SU-DHL-6 (cell line): ENCODE results near the gene LRRC56.

Source experiments
- H2AFZ ChIP-seq: fragments of 200-600 bp; sonication (generic); 2 replicates; pipeline ENCODE4 v1.6.1; 2014; ENCODE audit warnings: low read depth, mild to moderate bottlenecking, moderate library complexity, mixed read lengths, antibody characterized with exemption, low read length; ENCODE audit not compliant: severe bottlenecking
- H3F3A ChIP-seq: fragments of 200-600 bp; shearing (Covaris generic); 2 replicates; pipeline ENCODE4 v1.6.0; 2016; ENCODE audit warnings: antibody characterized with exemption, mild to moderate bottlenecking; ENCODE audit not compliant: insufficient read depth
- H3K27ac ChIP-seq: fragments of 200-600 bp; sonication (generic); 2 replicates; pipeline ENCODE4 v1.5.1; 2016; ENCODE audit warnings: low read depth, mild to moderate bottlenecking, low read length, moderate library complexity, mixed read lengths
- H3K27me3 ChIP-seq: fragments of 200-600 bp; sonication (generic), shearing (Covaris generic); 2 replicates; pipeline ENCODE4 v1.6.0; 2014; ENCODE audit warnings: mild to moderate bottlenecking, low read length
- H3K36me3 ChIP-seq: fragments of 200-600 bp; sonication (generic); 2 replicates; pipeline ENCODE4 v1.6.1; 2014; ENCODE audit warnings: mild to moderate bottlenecking, low read length, mixed read lengths
- H3K4me2 ChIP-seq: fragments of 300-600, 200-600 bp; shearing (Covaris generic), sonication (generic); 2 replicates; pipeline ENCODE4 v1.6.0; 2014; ENCODE audit warnings: low read length, low read depth, mild to moderate bottlenecking; ENCODE audit not compliant: poor library complexity, severe bottlenecking
- H3K4me3 ChIP-seq: fragments of 200-600 bp; sonication (generic); 2 replicates; pipeline ENCODE4 v1.5.1; 2014; ENCODE audit warnings: antibody characterized with exemption, low read length, mild to moderate bottlenecking, mixed read lengths; ENCODE audit not compliant: insufficient read depth, poor library complexity, severe bottlenecking
- H3K79me2 ChIP-seq: fragments of 200-600 bp; sonication (generic); 2 replicates; pipeline ENCODE4 v1.6.1; 2014; ENCODE audit warnings: mild to moderate bottlenecking, low read length, moderate library complexity; ENCODE audit not compliant: insufficient read depth
- H3K9ac ChIP-seq: fragments of 200-600 bp; sonication (generic); 2 replicates; pipeline ENCODE4 v1.7.0; 2014; ENCODE audit warnings: mild to moderate bottlenecking, low read length
- H3K9me2 ChIP-seq: fragments of 200-600 bp; sonication (generic); replicated peaks from 2 replicates; pipeline ENCODE4 v1.6.1; 2014; ENCODE audit warnings: low read length; ENCODE audit not compliant: insufficient read depth
- H3K9me3 ChIP-seq: fragments of 200-600 bp; sonication (generic); 2 replicates; pipeline ENCODE4 v1.6.1; 2014; ENCODE audit warnings: low read length, mixed read lengths; ENCODE audit not compliant: insufficient read depth
- H4K20me1 ChIP-seq: fragments of 200-600 bp; sonication (generic); 2 replicates; pipeline ENCODE4 v1.6.1; 2014; ENCODE audit warnings: low read depth, mild to moderate bottlenecking, antibody characterized with exemption, low read length, moderate library complexity, mixed read lengths
- CTCF ChIP-seq: fragments of 200-600 bp; sonication (generic); IDR thresholded peaks from one replicate; pipeline ENCODE4 v1.5.1; 2017; ENCODE audit warnings: antibody characterized with exemption, mild to moderate bottlenecking, low read length, moderate library complexity; ENCODE audit not compliant: insufficient read depth, poor library complexity, severe bottlenecking
- EZH2phosphoT487 ChIP-seq: fragments of 200-600 bp; sonication (generic), shearing (Covaris generic); conservative IDR thresholded peaks from 2 replicates; pipeline ENCODE4 v1.6.1; 2018; ENCODE audit warnings: mild to moderate bottlenecking, antibody characterized with exemption, low read length, moderate library complexity, mixed read lengths

LRRC56 gene

GRCh38 chr11:565921-566509 is 28.7 kb downstream of the LRRC56 start:
- Histone ChIP-seq H3K4me2 (no peak overlapping the region), H3K27ac (no peak overlapping the region), H3K27me3 (no peaks in the 10 kb centered on the region), H3K79me2 (no peaks in the 10 kb centered on the region; the same call in 1 of the 2 replicates), H3K4me3 (no peak overlapping the region), H4K20me1 (no peaks in the 10 kb centered on the region), H3K9me2 (no peaks in the 10 kb centered on the region), H3K9me3 (no peaks in the 10 kb centered on the region), H2AFZ (no peak overlapping the region), H3K9ac (no peak overlapping the region), H3F3A (no peaks in the 10 kb centered on the region; the same call in 1 of the 2 replicates), H3K36me3 (no peaks in the 10 kb centered on the region)
- TF ChIP-seq EZH2phosphoT487 (no peak), CTCF (no peak)

- Histone ChIP-seq H3K9ac (peak overlapping the region; percentile 79), H3F3A (no peaks in the 10 kb centered on the region; the same call in 1 of the 2 replicates), H3K4me3 (no peak overlapping the region), H3K9me3 (no peaks in the 10 kb centered on the region), H4K20me1 (no peaks in the 10 kb centered on the region), H3K36me3 (no peaks in the 10 kb centered on the region), H3K9me2 (no peaks in the 10 kb centered on the region), H3K79me2 (no peaks in the 10 kb centered on the region), H3K27ac (no peak overlapping the region), H3K4me2 (peak overlapping the region; percentile 65), H3K27me3 (no peaks in the 10 kb centered on the region), H2AFZ (no peak overlapping the region)
- TF ChIP-seq EZH2phosphoT487, result no peak
- TF ChIP-seq CTCF, result no peak
Measured at GRCh38 chr11:567011-567628, 29.8 kb downstream of the LRRC56 start.

- Histone ChIP-seq H3K36me3 (no peaks in the 10 kb centered on the region), H3K27me3 (no peaks in the 10 kb centered on the region), H3K27ac (no peak overlapping the region), H3K9me3 (no peaks in the 10 kb centered on the region), H3K79me2 (no peaks in the 10 kb centered on the region), H4K20me1 (no peaks in the 10 kb centered on the region), H3F3A (no peaks in the 10 kb centered on the region; the same call in 1 of the 2 replicates), H2AFZ (peak overlapping the region; percentile 65), H3K9me2 (no peaks in the 10 kb centered on the region), H3K4me2 (peak overlapping the region; percentile 65), H3K9ac (peak overlapping the region; percentile 79), H3K4me3 (peak overlapping the region; percentile 64)
- no peak for TF ChIP-seq CTCF
- TF ChIP-seq EZH2phosphoT487, result no peak
Measured at GRCh38 chr11:567629-568292, 30.4 kb downstream of the LRRC56 start.
